HepG2 (cell line): ENCODE results near the gene ABI2. TPM values are rescaled to one million over a fixed set of nuclear protein-coding genes. Genes with fewer than 3 reads are reported as not detected.

Source experiments
- CEBPB ChIP-seq: IDR thresholded peaks from 2 replicates; pipeline ENCODE4 v1.6.1; 2011; ENCODE audit warnings: low read depth, low read length, improper control_type of control experiment, borderline replicate concordance
- FOXA1 ChIP-seq, 2 experiments: fragments of 450-650 bp in 1 of 2; sonication (generic) in 1 of 2; formaldehyde crosslinking in 1 of 2; IDR thresholded peaks; 2 replicates each; pipeline versions ENCODE4 v1.4.0 to v1.6.1; 2016 to 2020; ENCODE audit warnings: missing genetic modification reagents in 1 of 2
- FOXK2 ChIP-seq: fragments of 450-650 bp; IDR thresholded peaks from 2 replicates; pipeline ENCODE4 v1.6.1; 2016
- GABPA ChIP-seq, 2 experiments: IDR thresholded peaks; 2 replicates each; pipeline ENCODE4 v1.6.1; 2011 to 2016; ENCODE audit warnings: low read depth in 2 of 2, low read length in 1 of 2, missing biosample characterization in 1 of 2, missing genetic modification characterization in 1 of 2
- HIVEP1 ChIP-seq: sonication (generic); formaldehyde crosslinking; IDR thresholded peaks from 2 replicates; pipeline ENCODE4 v1.4.0; 2020; ENCODE audit warnings: mild to moderate bottlenecking, missing genetic modification reagents
- NFE2L1 ChIP-seq: sonication (generic); formaldehyde crosslinking; IDR thresholded peaks from 2 replicates; pipeline ENCODE4 v1.4.0; 2020; ENCODE audit warnings: missing genetic modification reagents, mild to moderate bottlenecking, borderline replicate concordance
- PAX8 ChIP-seq: sonication (generic); formaldehyde crosslinking; IDR thresholded peaks from 2 replicates; pipeline ENCODE4 v1.8.0; 2022; ENCODE audit warnings: mild to moderate bottlenecking, missing genetic modification reagents, borderline replicate concordance
- RBFOX2 ChIP-seq: fragments of 200-400 bp; formaldehyde crosslinking; IDR thresholded peaks from 2 replicates; pipeline ENCODE4 v1.6.1; 2017; ENCODE audit warnings: low read depth, mild to moderate bottlenecking, low read length
- SAP130 ChIP-seq: IDR thresholded peaks from 2 replicates; pipeline ENCODE4 v1.6.1; 2016; ENCODE audit warnings: low read depth
- TBX2 ChIP-seq: sonication (generic); formaldehyde crosslinking; IDR thresholded peaks from 2 replicates; pipeline ENCODE4 v1.5.0; 2020; ENCODE audit warnings: missing genetic modification reagents, mild to moderate bottlenecking, borderline replicate concordance
- ZFP41 ChIP-seq: sonication (generic); formaldehyde crosslinking; IDR thresholded peaks from 2 replicates; pipeline ENCODE4 v1.4.0; 2020; ENCODE audit warnings: mild to moderate bottlenecking, missing genetic modification reagents, borderline replicate concordance
- ZKSCAN5 ChIP-seq: sonication (generic); formaldehyde crosslinking; IDR thresholded peaks from 2 replicates; pipeline ENCODE4 v1.5.1; 2020; ENCODE audit warnings: mild to moderate bottlenecking, missing genetic modification reagents
- ZNF224 ChIP-seq: sonication (generic); formaldehyde crosslinking; IDR thresholded peaks from 2 replicates; pipeline ENCODE4 v1.5.0; 2020; ENCODE audit warnings: mild to moderate bottlenecking, missing genetic modification reagents
- ZNF512B ChIP-seq: sonication (generic); formaldehyde crosslinking; IDR thresholded peaks from 2 replicates; pipeline ENCODE4 v1.5.1; 2020; ENCODE audit warnings: missing genetic modification reagents, mild to moderate bottlenecking, borderline replicate concordance
- ZNF597 ChIP-seq: sonication (generic); formaldehyde crosslinking; IDR thresholded peaks from 2 replicates; pipeline ENCODE4 v1.5.0; 2020; ENCODE audit warnings: missing genetic modification reagents
- ZNF850 ChIP-seq: sonication (generic); formaldehyde crosslinking; conservative IDR thresholded peaks from 2 replicates; pipeline ENCODE4 v1.9.0; 2021; ENCODE audit warnings: mild to moderate bottlenecking, missing genetic modification reagents
- polyA plus RNA-seq, 8 experiments: library from polyadenylated mRNA; depleted of rRNA in 3 of 8; stranded (reverse) in 7 of 8; unstranded in 1 of 8; fragments of >200 nt; fragmentation: Illumina TruSeq in 4 of 8; extraction: Trizol in 4 of 8; gene quantifications; 2 replicates each; pipeline versions ENCODE4 v1.2.1 to v1.2.3, GENCODE V29; 2011 to 2016; ENCODE audit warnings: low read depth in 4 of 8, missing spikeins in 1 of 8, mixed read lengths in 1 of 8; ENCODE audit not compliant: insufficient read depth in 1 of 8
- total RNA-seq, 5 experiments: library from RNA; depleted of rRNA; stranded (reverse); fragments of >200 nt; fragmentation: Illumina TruSeq; extraction: Trizol; gene quantifications; 2 replicates each; pipeline ENCODE4 v1.2.3, GENCODE V29; 2016; ENCODE audit warnings: low read depth in 1 of 5
- TF ChIP-seq, protein P1 (sequence below): sonication (generic); formaldehyde crosslinking; IDR thresholded peaks from 2 replicates; pipeline ENCODE4 v1.4.0; 2020; ENCODE audit warnings: mild to moderate bottlenecking, missing genetic modification reagents
- TF ChIP-seq, protein P2 (sequence below): sonication (generic); formaldehyde crosslinking; IDR thresholded peaks from 2 replicates; pipeline ENCODE4 v1.8.1; 2022; ENCODE audit warnings: low read depth, mild to moderate bottlenecking, missing genetic modification reagents
- TF ChIP-seq, protein P3 (sequence below): sonication (generic); formaldehyde crosslinking; IDR thresholded peaks from 2 replicates; pipeline ENCODE4 v1.4.0; 2020; ENCODE audit warnings: missing genetic modification reagents, borderline replicate concordance

ABI2 gene
- total and polyA plus RNA-seq, 2 of the 13 experiments (the other 11 are each of a cell fraction or from before 2014, with no cell fraction given) = 28.4 to 32.4 TPM

GRCh38 chr2:203328760-203329540, 756 bp downstream of the ABI2 start (continued):
- TF ChIP-seq FOXK2 (no peak), ZKSCAN5 (CRISPR knock-in tag) (no peak), ZNF224 (CRISPR knock-in tag) (no peak), GABPA (IDR thresholded peaks at IDR 0.05; ENCODE audit: low read depth, low read length) (no peak), GABPA (CRISPR knock-in tag; IDR thresholded peaks at IDR 0.05; ENCODE audit: low read depth) (no peak), FOXA1 (IDR thresholded peaks at IDR 0.05) (no peak), FOXA1 (CRISPR knock-in tag; IDR thresholded peaks at IDR 0.05) (no peak), ZNF850 (no peak), CEBPB (no peak), NFE2L1 (CRISPR knock-in tag) (no peak), HIVEP1 (CRISPR knock-in tag) (0 out of 2 replicates have a peak, but pooled peaks have one; percentile 21), ZNF512B (CRISPR knock-in tag) (no peak), TBX2 (CRISPR knock-in tag) (no peak), RBFOX2 (no peak), PAX8 (CRISPR knock-in tag) (no peak), ZNF597 (CRISPR knock-in tag) (no peak), ZFP41 (CRISPR knock-in tag) (no peak), SAP130 (CRISPR knock-in tag) (peak; percentile 32; the same call in 1 of the 2 replicates)
- TF ChIP-seq, protein P1, sequence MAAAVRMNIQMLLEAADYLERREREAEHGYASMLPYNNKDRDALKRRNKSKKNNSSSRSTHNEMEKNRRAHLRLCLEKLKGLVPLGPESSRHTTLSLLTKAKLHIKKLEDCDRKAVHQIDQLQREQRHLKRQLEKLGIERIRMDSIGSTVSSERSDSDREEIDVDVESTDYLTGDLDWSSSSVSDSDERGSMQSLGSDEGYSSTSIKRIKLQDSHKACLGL (CRISPR knock-in tag) = no peak
- TF ChIP-seq, protein P2, sequence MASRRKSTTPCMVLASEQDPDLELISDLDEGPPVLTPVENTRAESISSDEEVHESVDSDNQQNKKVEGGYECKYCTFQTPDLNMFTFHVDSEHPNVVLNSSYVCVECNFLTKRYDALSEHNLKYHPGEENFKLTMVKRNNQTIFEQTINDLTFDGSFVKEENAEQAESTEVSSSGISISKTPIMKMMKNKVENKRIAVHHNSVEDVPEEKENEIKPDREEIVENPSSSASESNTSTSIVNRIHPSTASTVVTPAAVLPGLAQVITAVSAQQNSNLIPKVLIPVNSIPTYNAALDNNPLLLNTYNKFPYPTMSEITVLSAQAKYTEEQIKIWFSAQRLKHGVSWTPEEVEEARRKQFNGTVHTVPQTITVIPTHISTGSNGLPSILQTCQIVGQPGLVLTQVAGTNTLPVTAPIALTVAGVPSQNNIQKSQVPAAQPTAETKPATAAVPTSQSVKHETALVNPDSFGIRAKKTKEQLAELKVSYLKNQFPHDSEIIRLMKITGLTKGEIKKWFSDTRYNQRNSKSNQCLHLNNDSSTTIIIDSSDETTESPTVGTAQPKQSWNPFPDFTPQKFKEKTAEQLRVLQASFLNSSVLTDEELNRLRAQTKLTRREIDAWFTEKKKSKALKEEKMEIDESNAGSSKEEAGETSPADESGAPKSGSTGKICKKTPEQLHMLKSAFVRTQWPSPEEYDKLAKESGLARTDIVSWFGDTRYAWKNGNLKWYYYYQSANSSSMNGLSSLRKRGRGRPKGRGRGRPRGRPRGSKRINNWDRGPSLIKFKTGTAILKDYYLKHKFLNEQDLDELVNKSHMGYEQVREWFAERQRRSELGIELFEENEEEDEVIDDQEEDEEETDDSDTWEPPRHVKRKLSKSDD (CRISPR knock-in tag) = no peak
- TF ChIP-seq, protein P3, sequence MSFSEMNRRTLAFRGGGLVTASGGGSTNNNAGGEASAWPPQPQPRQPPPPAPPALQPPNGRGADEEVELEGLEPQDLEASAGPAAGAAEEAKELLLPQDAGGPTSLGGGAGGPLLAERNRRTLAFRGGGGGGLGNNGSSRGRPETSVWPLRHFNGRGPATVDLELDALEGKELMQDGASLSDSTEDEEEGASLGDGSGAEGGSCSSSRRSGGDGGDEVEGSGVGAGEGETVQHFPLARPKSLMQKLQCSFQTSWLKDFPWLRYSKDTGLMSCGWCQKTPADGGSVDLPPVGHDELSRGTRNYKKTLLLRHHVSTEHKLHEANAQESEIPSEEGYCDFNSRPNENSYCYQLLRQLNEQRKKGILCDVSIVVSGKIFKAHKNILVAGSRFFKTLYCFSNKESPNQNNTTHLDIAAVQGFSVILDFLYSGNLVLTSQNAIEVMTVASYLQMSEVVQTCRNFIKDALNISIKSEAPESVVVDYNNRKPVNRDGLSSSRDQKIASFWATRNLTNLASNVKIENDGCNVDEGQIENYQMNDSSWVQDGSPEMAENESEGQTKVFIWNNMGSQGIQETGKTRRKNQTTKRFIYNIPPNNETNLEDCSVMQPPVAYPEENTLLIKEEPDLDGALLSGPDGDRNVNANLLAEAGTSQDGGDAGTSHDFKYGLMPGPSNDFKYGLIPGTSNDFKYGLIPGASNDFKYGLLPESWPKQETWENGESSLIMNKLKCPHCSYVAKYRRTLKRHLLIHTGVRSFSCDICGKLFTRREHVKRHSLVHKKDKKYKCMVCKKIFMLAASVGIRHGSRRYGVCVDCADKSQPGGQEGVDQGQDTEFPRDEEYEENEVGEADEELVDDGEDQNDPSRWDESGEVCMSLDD = no peak
